OCI-LY7 (cell line): ENCODE data around the gene FGGY. TPM values are rescaled to one million over a fixed set of nuclear protein-coding genes. Genes with fewer than 3 reads are reported as not detected.

Source experiments
- BruUV-seq: library from RNA; stranded (reverse); fragments of 400-500 nt; replicated peaks from 2 replicates; lab custom pipeline; 2021; lab: Mats Ljungman, UMichigan
- CTCF ChIA-PET: fragments of 300-600 bp; sonication (Branson Sonifier 250); formaldehyde crosslinking; loops from one replicate; lab custom pipeline; 2022; ENCODE audit warnings: antibody characterized with exemption; ENCODE audit not compliant: unreplicated experiment; lab: Charles Lee
- POLR2A ChIA-PET: fragments of 300-600 bp; sonication (Branson Sonifier 250); formaldehyde crosslinking; loops from one replicate; lab custom pipeline; 2022; ENCODE audit warnings: antibody characterized with exemption; lab: Charles Lee
- DNase-seq: peaks from one replicate; pipeline ENCODE4 v3.0.0-alpha.2; 2015; ENCODE audit warnings: low spot score
- H2AFZ ChIP-seq: fragments of 200-600 bp; sonication (generic), shearing (Covaris generic); 2 replicates; pipeline ENCODE4 v1.6.1; 2014; ENCODE audit warnings: mild to moderate bottlenecking, antibody characterized with exemption, low read length, moderate library complexity
- H3K27ac ChIP-seq: fragments of 200-600 bp; sonication (generic); 2 replicates; pipeline ENCODE4 v1.5.1; 2014; ENCODE audit warnings: mixed run types, low read depth, mild to moderate bottlenecking, moderate library complexity, low read length, inconsistent platforms; ENCODE audit not compliant: poor library complexity, severe bottlenecking
- H3K36me3 ChIP-seq: fragments of 200-600 bp; sonication (generic); 2 replicates; pipeline ENCODE4 v1.6.1; 2014; ENCODE audit warnings: mild to moderate bottlenecking, antibody characterized with exemption, low read length, moderate library complexity, mixed read lengths; ENCODE audit not compliant: insufficient read depth
- H3K4me1 ChIP-seq: fragments of 200-600 bp; sonication (generic); 2 replicates; pipeline ENCODE4 v1.5.1; 2014; ENCODE audit warnings: mild to moderate bottlenecking, low read length; ENCODE audit not compliant: insufficient read depth, poor library complexity, severe bottlenecking
- H3K4me2 ChIP-seq: fragments of 200-600 bp; sonication (generic); 2 replicates; pipeline ENCODE4 v1.6.1; 2014; ENCODE audit warnings: mild to moderate bottlenecking, low read length
- H3K4me3 ChIP-seq: fragments of 200-600 bp; sonication (generic); 2 replicates; pipeline ENCODE4 v1.5.1; 2014; ENCODE audit warnings: mild to moderate bottlenecking, low read depth, low read length; ENCODE audit not compliant: poor library complexity, severe bottlenecking
- H3K79me2 ChIP-seq: fragments of 200-600 bp; sonication (generic); 2 replicates; pipeline ENCODE4 v1.6.1; 2016; ENCODE audit warnings: low read depth, mild to moderate bottlenecking, low read length, moderate library complexity, mixed read lengths; ENCODE audit not compliant: insufficient read depth
- H3K9me2 ChIP-seq: fragments of 200-600 bp; sonication (generic); 2 replicates; pipeline ENCODE4 v1.6.1; 2016; ENCODE audit warnings: mild to moderate bottlenecking, low read length, mixed read lengths; ENCODE audit not compliant: insufficient read depth
- H3K9me3 ChIP-seq: fragments of 200-600 bp; sonication (generic); 2 replicates; pipeline ENCODE4 v1.6.1; 2014; ENCODE audit warnings: mild to moderate bottlenecking, mixed run types, low read length, mixed read lengths
- H4K20me1 ChIP-seq: fragments of 200-600 bp; sonication (generic); 2 replicates; pipeline ENCODE4 v1.6.1; 2014; ENCODE audit warnings: mild to moderate bottlenecking, antibody characterized with exemption, low read length, moderate library complexity, mixed read lengths; ENCODE audit not compliant: insufficient read depth
- EZH2phosphoT487 ChIP-seq: fragments of 200-600 bp; sonication (generic); IDR thresholded peaks from 2 replicates; pipeline ENCODE4 v1.6.1; 2018; ENCODE audit warnings: low read depth, borderline replicate concordance, mild to moderate bottlenecking, mixed run types, antibody characterized with exemption, low read length, moderate library complexity, mixed read lengths
- intact Hi-C: fragments of 100-400 bp; cut with micrococcal nuclease; formaldehyde crosslinking; loops from one replicate; pipeline ENCODE4 v1.10.0; 2022; ENCODE audit not compliant: unreplicated experiment
- total RNA-seq, 2 experiments: library from RNA; depleted of rRNA in 1 of 2; stranded (reverse); fragments of >200 nt in 1 of 2; shearing (Covaris generic) in 1 of 2; gene quantifications; 2 replicates each; pipeline ENCODE4 v1.2.3, GENCODE V29; 2014 to 2022
- TF ChIP-seq, protein P1 (sequence below): fragments of 200-600 bp; sonication (generic); conservative IDR thresholded peaks from 2 replicates; pipeline ENCODE4 v1.5.1; 2014; ENCODE audit warnings: mild to moderate bottlenecking, antibody characterized with exemption, low read length, moderate library complexity, mixed read lengths

Gene FGGY
- total RNA-seq, 2 experiments from 2014 or later, result 0.63 to 4.5 TPM

DNA sequence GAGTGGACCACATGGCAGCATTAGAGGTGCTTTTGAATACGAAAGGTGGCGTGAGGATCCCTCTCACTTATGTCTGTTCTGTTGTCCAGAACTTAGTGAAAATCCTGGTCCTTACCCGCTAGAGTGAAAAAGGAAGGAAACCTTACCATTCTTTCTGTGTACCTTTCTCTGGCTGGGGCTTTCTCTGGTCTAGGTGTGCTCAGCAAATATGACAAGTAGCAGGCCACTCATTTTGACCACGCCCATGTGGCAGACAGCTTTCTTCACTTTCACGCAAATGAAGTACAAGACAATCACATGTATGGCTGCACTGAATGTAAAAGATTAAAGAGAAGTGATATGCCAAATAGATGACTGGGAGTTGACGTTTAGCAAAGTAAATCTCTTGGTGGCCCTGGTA, 131.9 kb downstream of the FGGY start:
- H2AFZ ChIP-seq, result no peak overlapping the region
- H3K36me3 ChIP-seq, result no peaks in the 10 kb centered on the region
- H4K20me1 ChIP-seq, result no peaks in the 10 kb centered on the region
- no peaks in the 10 kb centered on the region for H3K9me3 ChIP-seq
- no peak for DNase-seq
- no peaks in the 10 kb centered on the region for H3K79me2 ChIP-seq
- intact Hi-C loops, result no loop called here
- CTCF ChIA-PET, result no interaction called here
- H3K4me3 ChIP-seq, result no peak overlapping the region
- no peaks in the 10 kb centered on the region for H3K4me1 ChIP-seq
- no peak for TF ChIP-seq EZH2phosphoT487
- TF ChIP-seq, protein P1, sequence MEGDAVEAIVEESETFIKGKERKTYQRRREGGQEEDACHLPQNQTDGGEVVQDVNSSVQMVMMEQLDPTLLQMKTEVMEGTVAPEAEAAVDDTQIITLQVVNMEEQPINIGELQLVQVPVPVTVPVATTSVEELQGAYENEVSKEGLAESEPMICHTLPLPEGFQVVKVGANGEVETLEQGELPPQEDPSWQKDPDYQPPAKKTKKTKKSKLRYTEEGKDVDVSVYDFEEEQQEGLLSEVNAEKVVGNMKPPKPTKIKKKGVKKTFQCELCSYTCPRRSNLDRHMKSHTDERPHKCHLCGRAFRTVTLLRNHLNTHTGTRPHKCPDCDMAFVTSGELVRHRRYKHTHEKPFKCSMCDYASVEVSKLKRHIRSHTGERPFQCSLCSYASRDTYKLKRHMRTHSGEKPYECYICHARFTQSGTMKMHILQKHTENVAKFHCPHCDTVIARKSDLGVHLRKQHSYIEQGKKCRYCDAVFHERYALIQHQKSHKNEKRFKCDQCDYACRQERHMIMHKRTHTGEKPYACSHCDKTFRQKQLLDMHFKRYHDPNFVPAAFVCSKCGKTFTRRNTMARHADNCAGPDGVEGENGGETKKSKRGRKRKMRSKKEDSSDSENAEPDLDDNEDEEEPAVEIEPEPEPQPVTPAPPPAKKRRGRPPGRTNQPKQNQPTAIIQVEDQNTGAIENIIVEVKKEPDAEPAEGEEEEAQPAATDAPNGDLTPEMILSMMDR, result no peak
- no peak overlapping the region for H3K27ac ChIP-seq
- POLR2A ChIA-PET, result no interaction called here
- BruUV-seq, result no TSS peak
- H3K9me2 ChIP-seq, result no peaks in the 10 kb centered on the region
- no peak overlapping the region for H3K4me2 ChIP-seq

DNA sequence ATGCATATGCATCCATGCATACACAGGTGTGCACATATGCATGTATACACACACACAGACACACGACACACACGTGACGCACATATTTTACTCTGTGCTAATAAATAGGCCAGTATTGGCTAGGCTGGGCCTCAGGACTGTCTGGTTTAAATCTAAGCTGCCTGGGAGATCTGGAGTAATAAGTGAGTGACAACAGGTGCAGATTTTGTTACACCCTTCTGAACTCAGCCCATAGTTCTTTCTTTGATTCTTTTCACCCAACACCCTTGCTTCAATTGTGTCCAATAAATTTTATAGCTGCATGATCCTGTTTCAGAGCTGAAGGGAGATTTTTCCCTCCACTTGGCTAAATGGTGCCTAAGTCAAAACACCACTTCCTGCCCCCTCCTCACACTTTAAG, 132.8 kb downstream of the FGGY start:
- POLR2A ChIA-PET, result interaction anchor here (0.7 kb wide), 1 partner anchor 491 kb away, joined by 3 read pairs; no protein-coding TSS in a partner anchor
- TF ChIP-seq, protein P1, result no peak
- no peak for TF ChIP-seq EZH2phosphoT487
- no peaks in the 10 kb centered on the region for H3K79me2 ChIP-seq
- no peaks in the 10 kb centered on the region for H3K9me3 ChIP-seq
- H3K36me3 ChIP-seq, result no peaks in the 10 kb centered on the region
- H4K20me1 ChIP-seq, result no peaks in the 10 kb centered on the region
- H2AFZ ChIP-seq, result no peak overlapping the region
- no peak for DNase-seq
- CTCF ChIA-PET, result no interaction called here
- BruUV-seq, result no TSS peak
- no peak overlapping the region for H3K27ac ChIP-seq
- no peaks in the 10 kb centered on the region for H3K9me2 ChIP-seq
- no peak overlapping the region for H3K4me3 ChIP-seq
- H3K4me2 ChIP-seq, result no peak overlapping the region
- intact Hi-C loops, result no loop called here
- no peaks in the 10 kb centered on the region for H3K4me1 ChIP-seq

DNA sequence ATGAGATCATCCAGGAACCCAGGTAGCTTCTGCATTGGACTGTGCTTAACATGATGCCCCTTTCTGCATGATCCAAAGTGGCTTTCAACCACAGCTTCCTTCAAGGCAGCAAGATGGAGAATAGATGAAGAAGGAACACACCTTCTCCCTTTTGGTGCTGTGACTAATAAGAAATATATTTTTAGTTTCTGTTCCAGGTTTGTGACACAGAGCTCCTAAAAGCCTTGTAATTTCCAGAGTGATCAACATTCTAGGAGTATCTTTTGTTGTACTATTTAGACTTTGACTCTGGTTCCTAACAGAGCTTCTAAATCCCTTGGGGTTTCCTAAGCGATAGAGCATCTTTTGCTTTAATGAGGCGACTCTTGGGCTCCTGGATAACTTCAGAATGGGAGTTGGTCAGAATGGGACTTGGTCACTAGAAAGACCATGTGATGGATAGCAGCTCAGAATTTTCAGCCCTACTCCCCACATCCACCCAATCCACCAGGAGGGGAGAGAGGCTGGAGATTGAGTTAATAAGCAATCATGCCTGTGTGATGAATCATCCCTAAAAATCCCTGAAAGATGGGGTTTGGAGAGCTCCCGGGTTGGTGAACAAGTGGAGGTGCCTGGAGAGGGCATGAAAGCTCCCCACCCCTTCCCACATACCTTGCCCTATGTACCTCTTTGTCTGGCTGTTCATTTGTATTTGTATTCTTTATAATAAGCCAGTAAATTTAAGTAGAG, 134.8 kb downstream of the FGGY start:
- TF ChIP-seq, protein P1, result no peak
- Histone ChIP-seq H3K9me2 (no peaks in the 10 kb centered on the region), H3K9me3 (no peaks in the 10 kb centered on the region), H4K20me1 (no peaks in the 10 kb centered on the region), H3K36me3 (no peaks in the 10 kb centered on the region), H3K79me2 (no peaks in the 10 kb centered on the region), H2AFZ (no peak overlapping the region), H3K4me3 (no peak overlapping the region), H3K4me1 (no peaks in the 10 kb centered on the region), H3K27ac (no peak overlapping the region), H3K4me2 (no peak overlapping the region)
- intact Hi-C loops, result no loop called here
- no peak for DNase-seq
- BruUV-seq, result no TSS peak
- ChIA-PET CTCF (no interaction called here), POLR2A (interaction anchor here (0.6 to 0.7 kb wide), 2 partner anchors 172 to 1949 kb away, joined by 3 read pairs; no protein-coding TSS in a partner anchor)
